Bronchial epithelial cell (primary cell): ENCODE data around the gene ABI3BP. TPM values are rescaled to one million over a fixed set of nuclear protein-coding genes. Genes with fewer than 3 reads are reported as not detected.

Experiments used
- DNase-seq: peaks from one replicate; pipeline ENCODE4 v3.0.0-alpha.2; 2010; ENCODE audit warnings: low read depth
- FAIRE-seq: peaks from 2 replicates; lab custom pipeline; 2011; peaks lifted over from hg19 to GRCh38; lab: Jason Lieb, UNC
- H3K27me3 ChIP-seq: 2 replicates; pipeline ENCODE4 v1.5.1; 2011; ENCODE audit warnings: low read length; ENCODE audit not compliant: control insufficient read depth, insufficient read depth
- H3K36me3 ChIP-seq: 2 replicates; pipeline ENCODE4 v1.5.1; 2011; ENCODE audit warnings: low read length; ENCODE audit not compliant: control insufficient read depth, insufficient read depth
- H3K4me3 ChIP-seq: 2 replicates; pipeline ENCODE4 v1.5.1; 2011; ENCODE audit warnings: mild to moderate bottlenecking, low read depth, low read length, control low read depth
- total RNA-seq: library from RNA; depleted of rRNA; stranded (reverse); fragments of >200 nt; gene quantifications from 2 replicates; pipeline ENCODE4 v1.2.1, GENCODE V29; 2014
- TF ChIP-seq, protein P1 (sequence below): IDR thresholded peaks from 2 replicates; pipeline ENCODE4 v1.5.1; 2011; ENCODE audit warnings: mild to moderate bottlenecking, moderate library complexity, low read length, control low read depth, inconsistent platforms; ENCODE audit not compliant: insufficient read depth, severe bottlenecking

The ABI3BP gene
- total RNA-seq, 1 donor from 2014 or later = 0.53 TPM

DNA sequence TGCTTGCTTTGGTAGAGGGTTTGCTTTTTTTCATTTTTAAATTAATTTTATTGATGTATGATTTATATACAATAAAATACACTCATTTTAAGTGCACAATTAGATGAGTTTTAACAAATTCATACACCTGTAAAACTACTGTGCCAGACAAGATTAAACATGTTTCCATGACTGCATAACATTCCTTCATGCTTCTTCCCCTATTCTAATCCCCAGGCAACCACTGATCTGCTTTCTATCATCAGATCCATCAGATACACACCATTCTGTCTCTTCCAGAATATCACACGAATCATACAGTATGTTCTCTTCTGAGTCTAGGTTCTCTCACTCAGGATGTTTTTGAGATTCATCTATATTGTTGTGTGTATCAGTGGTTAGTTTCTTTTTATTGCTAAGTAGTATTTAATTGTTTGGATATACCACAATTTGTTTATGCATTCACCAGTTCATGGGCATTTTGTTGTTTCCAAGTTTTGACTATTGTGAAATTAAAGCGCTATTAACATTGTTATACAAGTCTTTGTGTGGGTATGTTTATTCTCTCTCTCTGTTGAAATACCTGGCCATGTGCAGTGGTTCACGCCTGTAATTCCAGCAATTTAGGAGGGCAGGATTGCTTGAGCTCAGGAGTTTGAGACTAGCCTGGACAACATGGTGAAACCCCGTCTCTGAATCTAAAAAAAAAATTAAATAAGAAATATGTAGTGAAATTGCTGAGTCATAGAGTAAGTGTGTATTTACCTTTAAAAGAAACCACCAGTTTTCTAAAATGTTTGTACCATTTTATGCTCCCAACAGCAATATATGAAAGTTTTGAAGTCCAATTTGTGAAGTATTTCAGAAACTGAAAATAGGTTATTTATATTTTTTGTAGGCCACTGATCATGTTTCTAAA is 290.9 kb downstream of the ABI3BP start:
- no peaks in the 10 kb centered on the region for H3K27me3 ChIP-seq
- FAIRE-seq (no peak), DNase-seq (peak; percentile 87)
- no peaks in the 10 kb centered on the region for H3K36me3 ChIP-seq
- H3K4me3 ChIP-seq = no peak overlapping the region
- TF ChIP-seq, protein P1, sequence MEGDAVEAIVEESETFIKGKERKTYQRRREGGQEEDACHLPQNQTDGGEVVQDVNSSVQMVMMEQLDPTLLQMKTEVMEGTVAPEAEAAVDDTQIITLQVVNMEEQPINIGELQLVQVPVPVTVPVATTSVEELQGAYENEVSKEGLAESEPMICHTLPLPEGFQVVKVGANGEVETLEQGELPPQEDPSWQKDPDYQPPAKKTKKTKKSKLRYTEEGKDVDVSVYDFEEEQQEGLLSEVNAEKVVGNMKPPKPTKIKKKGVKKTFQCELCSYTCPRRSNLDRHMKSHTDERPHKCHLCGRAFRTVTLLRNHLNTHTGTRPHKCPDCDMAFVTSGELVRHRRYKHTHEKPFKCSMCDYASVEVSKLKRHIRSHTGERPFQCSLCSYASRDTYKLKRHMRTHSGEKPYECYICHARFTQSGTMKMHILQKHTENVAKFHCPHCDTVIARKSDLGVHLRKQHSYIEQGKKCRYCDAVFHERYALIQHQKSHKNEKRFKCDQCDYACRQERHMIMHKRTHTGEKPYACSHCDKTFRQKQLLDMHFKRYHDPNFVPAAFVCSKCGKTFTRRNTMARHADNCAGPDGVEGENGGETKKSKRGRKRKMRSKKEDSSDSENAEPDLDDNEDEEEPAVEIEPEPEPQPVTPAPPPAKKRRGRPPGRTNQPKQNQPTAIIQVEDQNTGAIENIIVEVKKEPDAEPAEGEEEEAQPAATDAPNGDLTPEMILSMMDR = no peak

- no peak overlapping the region for H3K4me3 ChIP-seq
- TF ChIP-seq, protein P1 = no peak
- no peaks in the 10 kb centered on the region for H3K36me3 ChIP-seq
- DNase-seq (no peak), FAIRE-seq (no peak)
- peaks cover 2% of the 10 kb centered on the region for H3K27me3 ChIP-seq
Observed at GRCh38 chr3:100700708-100701107, 292.5 kb downstream of the ABI3BP start.
